DMS153 (cell line): ENCODE measurements around the gene PLA2G4A.

ENCODE experiments used
- DNase-seq: peaks from one replicate; lab custom pipeline; 2025; lab: John Stamatoyannopoulos, UW

Gene PLA2G4A

GRCh38 chr1:186834399-186834958 is 5.7 kb downstream of the PLA2G4A start:
- no peak for DNase-seq

GRCh38 chr1:186835448-186835847 is 6.7 kb downstream of the PLA2G4A start:
- no peak for DNase-seq

- no peak for DNase-seq
These were observed 9.1 kb downstream of the PLA2G4A start for GRCh38 chr1:186837806-186838205.

- DNase-seq, result no peak
These were observed 9.8 kb downstream of the PLA2G4A start for GRCh38 chr1:186838380-186839040.

GRCh38 chr1:186839041-186839400 is 10.3 kb downstream of the PLA2G4A start:
- DNase-seq, result no peak

- no peak for DNase-seq
These were observed 12.8 kb downstream of the PLA2G4A start for GRCh38 chr1:186841599-186841998.

- no peak for DNase-seq
These were observed 13.8 kb downstream of the PLA2G4A start for GRCh38 chr1:186842547-186842946.

- no peak for DNase-seq
These were observed 14.5 kb downstream of the PLA2G4A start for GRCh38 chr1:186843226-186843625.

GRCh38 chr1:186843931-186844330 is 15.2 kb downstream of the PLA2G4A start:
- no peak for DNase-seq

- no peak for DNase-seq
These were observed 16.9 kb downstream of the PLA2G4A start for GRCh38 chr1:186845576-186846210.

- no peak for DNase-seq
These were observed 19.9 kb downstream of the PLA2G4A start for GRCh38 chr1:186848509-186849130.

GRCh38 chr1:186849271-186849671 is 20.5 kb downstream of the PLA2G4A start:
- no peak for DNase-seq

- DNase-seq, result no peak
These were observed 21.1 kb downstream of the PLA2G4A start for GRCh38 chr1:186849826-186850225.

- no peak for DNase-seq
These were observed 25.4 kb downstream of the PLA2G4A start for GRCh38 chr1:186854102-186854501.

- DNase-seq, result no peak
These were observed 30.2 kb downstream of the PLA2G4A start for GRCh38 chr1:186858923-186859322.

GRCh38 chr1:186859995-186860394 is 31.2 kb downstream of the PLA2G4A start:
- DNase-seq, result no peak

GRCh38 chr1:186864296-186864695 is 35.5 kb downstream of the PLA2G4A start:
- DNase-seq, result no peak

GRCh38 chr1:186865253-186865652 is 36.5 kb downstream of the PLA2G4A start:
- no peak for DNase-seq

GRCh38 chr1:186865857-186866256 is 37.1 kb downstream of the PLA2G4A start:
- DNase-seq, result no peak

GRCh38 chr1:186869526-186870228 is 40.9 kb downstream of the PLA2G4A start:
- no peak for DNase-seq

GRCh38 chr1:186871784-186872183 is 43.0 kb downstream of the PLA2G4A start:
- DNase-seq, result no peak

- no peak for DNase-seq
These were observed 43.5 kb downstream of the PLA2G4A start for GRCh38 chr1:186872291-186872690.

- DNase-seq, result no peak
These were observed 44.9 kb downstream of the PLA2G4A start for GRCh38 chr1:186873687-186874086.
